GM12892 (cell line): ENCODE results near the gene XRN1.

Source experiments
- POLR2A ChIP-seq: IDR thresholded peaks from 2 replicates; pipeline ENCODE4 v1.6.1; 2011; ENCODE audit warnings: low read depth, low read length, control low read depth
- POLR2AphosphoS5 ChIP-seq: IDR thresholded peaks from 2 replicates; pipeline ENCODE4 v1.6.1; 2011; ENCODE audit warnings: low read depth, low read length, control low read depth
- TAF1 ChIP-seq: IDR thresholded peaks from 2 replicates; pipeline ENCODE4 v1.6.1; 2011; ENCODE audit warnings: low read depth, mild to moderate bottlenecking, control low read depth, low read length, borderline replicate concordance

DNA sequence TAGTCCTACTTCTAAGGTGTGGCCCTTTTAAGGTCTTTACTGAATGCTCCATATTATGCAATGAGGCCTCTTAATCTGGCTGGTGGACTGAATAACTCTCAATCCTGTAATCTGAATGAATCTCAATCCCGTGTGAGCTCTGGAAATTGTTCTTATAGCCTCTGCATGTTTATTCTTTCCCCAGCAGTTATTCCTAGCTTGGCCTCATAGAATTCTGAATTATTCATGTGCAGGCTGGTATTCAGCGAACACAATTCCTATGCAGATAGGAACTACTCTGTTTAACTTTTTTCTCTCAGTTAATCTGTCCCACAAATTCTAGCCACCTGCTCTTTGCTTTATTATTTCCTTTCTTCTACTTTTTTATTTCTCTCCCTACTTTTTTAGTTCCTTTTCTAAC is 44.3 kb upstream of the XRN1 start:
- TF ChIP-seq POLR2AphosphoS5 (no peak), POLR2A (no peak), TAF1 (no peak)
